Astrocyte (in vitro differentiated cells and primary cell): Measurements from ENCODE around the gene GADD45GIP1.

ENCODE experiments used
- CTCF ChIP-seq: IDR thresholded peaks from 2 replicates; pipeline ENCODE4 v1.5.1; 2011; ENCODE audit warnings: low read depth, mild to moderate bottlenecking, inconsistent platforms, low read length, moderate library complexity; ENCODE audit not compliant: insufficient read depth
- EZH2 ChIP-seq: IDR thresholded peaks from 2 replicates; pipeline ENCODE4 v1.6.1; 2012; ENCODE audit warnings: mild to moderate bottlenecking, low read length, inconsistent platforms; ENCODE audit not compliant: insufficient read depth

GRCh38 chr19:13005861-13006370 is 48.9 kb upstream of the GADD45GIP1 start:
- TF ChIP-seq CTCF: no peak
- TF ChIP-seq EZH2: no peak
